A673 (cell line): ENCODE data around the gene FIGN. TPM values are rescaled to one million over a fixed set of nuclear protein-coding genes. Genes with fewer than 3 reads are reported as not detected.

Experiments used
- BruUV-seq: library from RNA; stranded (reverse); fragments of 400-500 nt; replicated peaks from 2 replicates; lab custom pipeline; 2021; lab: Mats Ljungman, UMichigan
- CTCF ChIA-PET: fragments of 300-600 bp; sonication (Branson Sonifier 250); formaldehyde crosslinking; loops from one replicate; lab custom pipeline; 2022; ENCODE audit warnings: antibody characterized with exemption; lab: Charles Lee
- POLR2A ChIA-PET: fragments of 300-600 bp; sonication (Branson Sonifier 250); formaldehyde crosslinking; loops from one replicate; lab custom pipeline; 2022; ENCODE audit warnings: antibody characterized with exemption; ENCODE audit not compliant: low non-redundant PET; lab: Charles Lee
- DNase-seq: peaks from one replicate; pipeline ENCODE4 v3.0.0-alpha.2; 2015; ENCODE audit warnings: low spot score
- H3K27ac ChIP-seq: fragments of 200-600 bp; sonication (generic); 2 replicates; pipeline ENCODE4 v1.5.1; 2016; ENCODE audit warnings: mixed run types, low read depth, mild to moderate bottlenecking, mixed read lengths, antibody characterized with exemption, low read length; ENCODE audit not compliant: poor library complexity, severe bottlenecking
- H3K27me3 ChIP-seq: fragments of 200-600 bp; sonication (generic); replicated peaks from 2 replicates; pipeline ENCODE4 v1.6.1; 2017; ENCODE audit warnings: mixed run types, low read depth, mild to moderate bottlenecking, mixed read lengths, antibody characterized with exemption, low read length; ENCODE audit not compliant: insufficient read depth, poor library complexity
- H3K36me3 ChIP-seq: fragments of 200-600 bp; sonication (generic); 2 replicates; pipeline ENCODE4 v1.6.1; 2016; ENCODE audit warnings: mixed run types, mild to moderate bottlenecking, mixed read lengths, antibody characterized with exemption, low read length; ENCODE audit not compliant: insufficient read depth, poor library complexity, severe bottlenecking
- H3K4me1 ChIP-seq: fragments of 200-600 bp; sonication (generic); 2 replicates; pipeline ENCODE4 v1.6.1; 2017; ENCODE audit warnings: mixed run types, mild to moderate bottlenecking, mixed read lengths, antibody characterized with exemption, low read length; ENCODE audit not compliant: insufficient read depth, poor library complexity, severe bottlenecking
- H3K4me3 ChIP-seq: fragments of 200-600 bp; sonication (generic); 2 replicates; pipeline ENCODE4 v1.5.1; 2016; ENCODE audit warnings: low read depth, mixed run types, mild to moderate bottlenecking, mixed read lengths, low read length; ENCODE audit not compliant: poor library complexity, severe bottlenecking
- H3K9me3 ChIP-seq: fragments of 200-600 bp; sonication (generic); 2 replicates; pipeline ENCODE4 v1.6.1; 2016; ENCODE audit warnings: mixed run types, low read depth, mild to moderate bottlenecking, mixed read lengths, antibody characterized with exemption, low read length; ENCODE audit not compliant: poor library complexity, severe bottlenecking
- CTCF ChIP-seq: fragments of 300-800, 200-600 bp; sonication (generic); conservative IDR thresholded peaks from 2 replicates; pipeline ENCODE4 v1.5.1; 2017; ENCODE audit warnings: low read depth, mild to moderate bottlenecking, antibody characterized with exemption, low read length, moderate library complexity, mixed read lengths
- EZH2 ChIP-seq: fragments of 200-600 bp; sonication (generic); IDR thresholded peaks from 2 replicates; pipeline ENCODE4 v1.6.1; 2017; ENCODE audit warnings: borderline replicate concordance, low read depth, mild to moderate bottlenecking, mixed read lengths, antibody characterized with exemption, low read length; ENCODE audit not compliant: poor library complexity, severe bottlenecking
- intact Hi-C: fragments of 100-400 bp; cut with micrococcal nuclease; formaldehyde crosslinking; loops from one replicate; pipeline ENCODE4 v1.10.0; 2022; ENCODE audit not compliant: unreplicated experiment
- total RNA-seq: library from RNA; stranded (reverse); gene quantifications from 2 replicates; pipeline ENCODE4 v1.2.3, GENCODE V29; 2021

Gene FIGN
- total RNA-seq, 1 experiment from 2014 or later: 0.24 TPM

- Histone ChIP-seq H3K27ac (no peak overlapping the region), H3K36me3 (no peaks in the 10 kb centered on the region), H3K4me1 (no peaks in the 10 kb centered on the region), H3K9me3 (no peaks in the 10 kb centered on the region), H3K27me3 (no peaks in the 10 kb centered on the region), H3K4me3 (no peak overlapping the region)
- TF ChIP-seq EZH2 (no peak), CTCF (no peak)
- intact Hi-C loops: no loop called here
- no TSS peak for BruUV-seq
- DNase-seq: no peak
- ChIA-PET CTCF (no interaction called here), POLR2A (no interaction called here)
Observed at GRCh38 chr2:163572850-163573249, 163.0 kb downstream of the FIGN start.

- Histone ChIP-seq H3K4me1 (no peaks in the 10 kb centered on the region), H3K4me3 (no peak overlapping the region), H3K27ac (no peak overlapping the region), H3K9me3 (no peaks in the 10 kb centered on the region), H3K36me3 (no peaks in the 10 kb centered on the region), H3K27me3 (no peaks in the 10 kb centered on the region)
- BruUV-seq: no TSS peak
- POLR2A ChIA-PET: no interaction called here
- intact Hi-C loops: no loop called here
- no peak for TF ChIP-seq CTCF
- no peak for TF ChIP-seq EZH2
- no peak for DNase-seq
- CTCF ChIA-PET: no interaction called here
Observed at GRCh38 chr2:163571423-163572102, 164.2 kb downstream of the FIGN start.

- ChIA-PET POLR2A (no interaction called here), CTCF (no interaction called here)
- H3K27ac ChIP-seq: no peak overlapping the region
- H3K4me3 ChIP-seq: no peak overlapping the region
- no peaks in the 10 kb centered on the region for H3K27me3 ChIP-seq
- H3K9me3 ChIP-seq: no peaks in the 10 kb centered on the region
- no peak for TF ChIP-seq CTCF
- no peak for TF ChIP-seq EZH2
- DNase-seq: no peak
- intact Hi-C loops: no loop called here
- no peaks in the 10 kb centered on the region for H3K4me1 ChIP-seq
- no TSS peak for BruUV-seq
- H3K36me3 ChIP-seq: no peaks in the 10 kb centered on the region
Observed at GRCh38 chr2:163570391-163570790, 165.4 kb downstream of the FIGN start.
